Naive thymus-derived CD4-positive, alpha-beta T cell (primary cell): Measurements from ENCODE around the gene CNOT2. TPM values are rescaled to one million over a fixed set of nuclear protein-coding genes. Genes with fewer than 3 reads are reported as not detected.
"Not testable (repeated sequence)": the region's sequence is repeated elsewhere in the genome, so short reads cannot be mapped to it uniquely, and the experiment has no call there.

Experiments
- ATAC-seq: fragments of 150-1000 bp; cut with Tn5 transposase; 2 replicates; pipeline ENCODE4 v1.10.0; 2021; ENCODE audit warnings: mild to moderate bottlenecking, moderate library complexity
- CTCF ChIA-PET: fragments of 350-600 bp; sonication (Branson Sonifier 250); formaldehyde crosslinking; loops from one replicate; lab custom pipeline; 2021; ENCODE audit warnings: antibody characterized with exemption; lab: Charles Lee
- POLR2A ChIA-PET: fragments of 350-600 bp; sonication (Branson Sonifier 250); formaldehyde crosslinking; loops from one replicate; lab custom pipeline; 2021; ENCODE audit warnings: antibody characterized with exemption, inconsistent platforms; lab: Charles Lee
- DNase-seq, 9 donors: peaks; one replicate each; pipeline versions ENCODE4 v3.0.0 to v3.0.0-alpha.2; 2020 to 2022; ENCODE audit warnings: mixed read lengths in 1 of 9
- H3K27ac ChIP-seq: one replicate; pipeline ENCODE4 v1.7.0; 2013; ENCODE audit warnings: mild to moderate bottlenecking, low read depth, low read length, moderate library complexity
- H3K27me3 ChIP-seq, 2 donors: one replicate each; pipeline ENCODE4 v1.7.0; 2013; ENCODE audit warnings: low read length in 2 of 2, mild to moderate bottlenecking in 2 of 2, moderate library complexity in 2 of 2; ENCODE audit not compliant: control insufficient read depth in 2 of 2, insufficient read depth in 2 of 2
- H3K36me3 ChIP-seq, 3 experiments: 1 replicate in 2 of 3; 2 replicates in 1 of 3; pipeline ENCODE4 v1.7.0; 2013; ENCODE audit warnings: low read length in 3 of 3, mild to moderate bottlenecking in 3 of 3, moderate library complexity in 1 of 3; ENCODE audit not compliant: insufficient read depth in 3 of 3, control insufficient read depth in 2 of 3
- H3K4me1 ChIP-seq, 2 donors: one replicate each; pipeline ENCODE4 v1.7.0; 2013; ENCODE audit warnings: low read length in 2 of 2, mild to moderate bottlenecking in 2 of 2, moderate library complexity in 1 of 2; ENCODE audit not compliant: control insufficient read depth in 2 of 2, insufficient read depth in 2 of 2
- H3K4me3 ChIP-seq: 2 replicates; pipeline ENCODE4 v1.7.0; 2013; ENCODE audit warnings: mild to moderate bottlenecking, low read length
- H3K9me3 ChIP-seq, 3 experiments: 1 replicate in 2 of 3; 2 replicates in 1 of 3; pipeline ENCODE4 v1.7.0; 2013; ENCODE audit warnings: low read length in 3 of 3; ENCODE audit not compliant: control insufficient read depth in 2 of 3
- H3K27ac Mint-ChIP-seq, 9 donors: one replicate each; pipeline ENCODE4 v1.8.0; 2020 to 2022; ENCODE audit warnings: mixed read lengths in 9 of 9, mild to moderate bottlenecking in 8 of 9, moderate library complexity in 5 of 9, inconsistent platforms in 2 of 9
- H3K27me3 Mint-ChIP-seq, 5 donors: one replicate each; pipeline ENCODE4 v1.8.0; 2021 to 2022; ENCODE audit warnings: mixed read lengths in 5 of 5, mild to moderate bottlenecking in 1 of 5
- H3K36me3 Mint-ChIP-seq, 5 donors: one replicate each; pipeline ENCODE4 v1.8.0; 2020 to 2022; ENCODE audit warnings: mixed read lengths in 5 of 5, mild to moderate bottlenecking in 3 of 5, inconsistent platforms in 1 of 5
- H3K4me1 Mint-ChIP-seq, 7 donors: one replicate each; pipeline ENCODE4 v1.8.0; 2020 to 2022; ENCODE audit warnings: mixed read lengths in 7 of 7, mild to moderate bottlenecking in 3 of 7, inconsistent platforms in 1 of 7
- H3K4me3 Mint-ChIP-seq, 10 donors: one replicate each; pipeline ENCODE4 v1.8.0; 2020 to 2022; ENCODE audit warnings: mild to moderate bottlenecking in 10 of 10, mixed read lengths in 10 of 10, moderate library complexity in 6 of 10, inconsistent platforms in 2 of 10
- H3K9me3 Mint-ChIP-seq, 11 donors: one replicate each; pipeline ENCODE4 v1.8.0; 2020 to 2022; ENCODE audit warnings: mixed read lengths in 11 of 11, mild to moderate bottlenecking in 4 of 11, inconsistent platforms in 1 of 11, moderate library complexity in 1 of 11
- intact Hi-C, 2 donors: fragments of 100-400 bp; cut with micrococcal nuclease; formaldehyde crosslinking; loops; one replicate each; pipeline ENCODE4 v1.15.1; 2023
- polyA plus RNA-seq, 2 donors: library from polyadenylated mRNA; unstranded; fragments of 300-500 nt; fragmentation: Illumina TruSeq; gene quantifications; one replicate each; pipeline ENCODE4 v1.2.3, GENCODE V29; 2021
- total RNA-seq, 6 experiments: library from RNA in 5 of 6; stranded (reverse) in 5 of 6; gene quantifications; 1 replicate in 5 of 6; 2 replicates in 1 of 6; pipeline ENCODE4 v1.2.3 and lab custom pipeline; 2021 to 2026

Gene CNOT2
- total and polyA plus RNA-seq, 7 experiments from 2014 or later: 76.2 to 144 (median 116) TPM

GRCh38 chr12:70290116-70290515, 46.9 kb downstream of the CNOT2 start:
- no peaks in the 10 kb centered on the region for H3K27me3 ChIP-seq
- Mint-ChIP-seq H3K27me3 (no peaks in the 10 kb centered on the region), H3K4me1 (peaks cover 20 to 76% (median 67%) of the 10 kb centered on the region in 7 donors), H3K27ac (peak overlapping the region in 3 of 9 donors; percentile 23 to 40 (median 40)), H3K4me3 (peak overlapping the region in 4 of 10 donors; percentile 1 to 44 (median 20)), H3K36me3 (peaks cover 6 to 55% (median 40%) of the 10 kb centered on the region in 5 donors), H3K9me3 (peaks cover 0 to 2% (median 0%) of the 10 kb centered on the region in 11 donors)
- no peaks in the 10 kb centered on the region for H3K9me3 ChIP-seq
- no peaks in the 10 kb centered on the region for H3K4me1 ChIP-seq
- no peak overlapping the region for H3K4me3 ChIP-seq
- peaks cover 0 to 8% (median 0%) of the 10 kb centered on the region in 3 experiments for H3K36me3 ChIP-seq
- DNase-seq (no peak), ATAC-seq (no peak)
- POLR2A ChIA-PET: no interaction called here
- H3K27ac ChIP-seq: no peak overlapping the region
- CTCF ChIA-PET: no interaction called here
- intact Hi-C loops: no loop called here

GRCh38 chr12:70292017-70292776, 49.0 kb downstream of the CNOT2 start:
- POLR2A ChIA-PET: no interaction called here
- H3K4me1 Mint-ChIP-seq: peaks cover 23 to 70% (median 63%) of the 10 kb centered on the region in 7 donors
- H3K36me3 Mint-ChIP-seq: peaks cover 0 to 56% (median 39%) of the 10 kb centered on the region in 5 donors

GRCh38 chr12:70304684-70305555, 61.7 kb downstream of the CNOT2 start:
- not testable (repeated sequence) for H3K4me3 ChIP-seq, H3K36me3 ChIP-seq, H3K27me3 Mint-ChIP-seq, H3K9me3 ChIP-seq, H3K27ac ChIP-seq, H3K27me3 ChIP-seq
- peak overlapping the region in 8 of 9 donors; percentile 46 to 95 (median 85) for H3K27ac Mint-ChIP-seq
- H3K9me3 Mint-ChIP-seq: peaks cover 0 to 35% (median 12%) of the 10 kb centered on the region in 11 donors
- POLR2A ChIA-PET: interaction anchor here (1.0 kb wide), 2 partner anchors 61 kb away, joined by 3 to 4 read pairs; no protein-coding TSS in a partner anchor
- H3K36me3 Mint-ChIP-seq: peaks cover 8 to 56% (median 42%) of the 10 kb centered on the region in 5 donors
- peaks cover 12 to 13% of the 10 kb centered on the region in 2 donors for H3K4me1 ChIP-seq
- intact Hi-C loops: loop anchor here (1.0 to 5.0 kb wide), 3 partner anchors 47 to 62 kb away; partner anchors contain the start of gene CNOT2 (in 1 of the 2)
- peaks cover 26 to 64% (median 46%) of the 10 kb centered on the region in 7 donors for H3K4me1 Mint-ChIP-seq
- CTCF ChIA-PET: interaction anchor here (1.1 kb wide), 1 partner anchor 9 kb away, joined by 4 read pairs; no protein-coding TSS in a partner anchor
- DNase-seq: peak in 8 of 9 donors; percentile 6 to 36 (median 24)
- ATAC-seq: peak; percentile 57
- H3K4me3 Mint-ChIP-seq: peak overlapping the region; percentile 16 to 80 (median 68)

More at GRCh38 chr12:70292017-70292776, 49.0 kb downstream of the CNOT2 start:
- Histone ChIP-seq H3K4me3 (no peak overlapping the region), H3K4me1 (no peaks in the 10 kb centered on the region), H3K36me3 (peaks cover 0 to 2% (median 0%) of the 10 kb centered on the region in 3 experiments), H3K27ac (no peak overlapping the region), H3K9me3 (no peaks in the 10 kb centered on the region), H3K27me3 (no peaks in the 10 kb centered on the region)
- DNase-seq (no peak), ATAC-seq (no peak)
- H3K9me3 Mint-ChIP-seq: peaks cover 0 to 2% (median 0%) of the 10 kb centered on the region in 11 donors
- H3K27me3 Mint-ChIP-seq: no peaks in the 10 kb centered on the region
- CTCF ChIA-PET: no interaction called here
- H3K4me3 Mint-ChIP-seq: peak overlapping the region in 2 of 10 donors; percentile 4 to 27
- H3K27ac Mint-ChIP-seq: peak overlapping the region in 3 of 9 donors; percentile 12 to 61 (median 14)
- intact Hi-C loops: loop anchor here in 1 of 2 donors (2.0 kb wide), 2 partner anchors 13 to 15 kb away; no protein-coding TSS in a partner anchor

- Histone ChIP-seq H3K9me3 (no peaks in the 10 kb centered on the region), H3K4me3 (no peak overlapping the region), H3K27me3 (no peaks in the 10 kb centered on the region), H3K4me1 (peaks cover 12 to 13% of the 10 kb centered on the region in 2 donors), H3K27ac (no peak overlapping the region), H3K36me3 (peaks cover 0 to 6% (median 0%) of the 10 kb centered on the region in 3 experiments)
- peaks cover 0 to 34% (median 12%) of the 10 kb centered on the region in 11 donors for H3K9me3 Mint-ChIP-seq
- H3K27ac Mint-ChIP-seq: peak overlapping the region in 2 of 9 donors; percentile 22 to 26
- ATAC-seq (no peak), DNase-seq (no peak)
- H3K36me3 Mint-ChIP-seq: peaks cover 8 to 59% (median 41%) of the 10 kb centered on the region in 5 donors
- ChIA-PET POLR2A (interaction anchor here (1.0 kb wide), 1 partner anchor 62 kb away, joined by 4 read pairs; no protein-coding TSS in a partner anchor), CTCF (interaction anchor here (1.1 kb wide), 1 partner anchor 8 kb away, joined by 4 read pairs; no protein-coding TSS in a partner anchor)
- H3K4me3 Mint-ChIP-seq: peak overlapping the region in 1 of 10 donors; percentile 75
- intact Hi-C loops: loop anchor here in 1 of 2 donors (2.0 to 5.0 kb wide), 2 partner anchors 13 to 47 kb away; no protein-coding TSS in a partner anchor
- no peaks in the 10 kb centered on the region for H3K27me3 Mint-ChIP-seq
- H3K4me1 Mint-ChIP-seq: peaks cover 32 to 68% (median 54%) of the 10 kb centered on the region in 7 donors
Observed at GRCh38 chr12:70305794-70306193, 62.6 kb downstream of the CNOT2 start.

GRCh38 chr12:70306676-70307075, 63.4 kb downstream of the CNOT2 start:
- DNase-seq (no peak), ATAC-seq (no peak)
- ChIA-PET POLR2A (interaction anchor here (0.7 to 2.7 kb wide), 3 partner anchors 9 to 63 kb away, joined by 3 to 8 read pairs (median 3); no protein-coding TSS in a partner anchor), CTCF (no interaction called here)
- H3K9me3 Mint-ChIP-seq: peaks cover 0 to 25% (median 10%) of the 10 kb centered on the region in 11 donors
- H3K36me3 Mint-ChIP-seq: peaks cover 8 to 55% (median 35%) of the 10 kb centered on the region in 5 donors
- no peaks in the 10 kb centered on the region for H3K27me3 Mint-ChIP-seq
- peaks cover 12 to 13% of the 10 kb centered on the region in 2 donors for H3K4me1 ChIP-seq
- intact Hi-C loops: loop anchor here in 1 of 2 donors (2.0 to 5.0 kb wide), 2 partner anchors 14 to 46 kb away; no protein-coding TSS in a partner anchor
- H3K4me3 Mint-ChIP-seq: peak overlapping the region in 3 of 10 donors; percentile 22 to 53 (median 47)
- no peak overlapping the region for H3K27ac ChIP-seq
- peaks cover 0 to 8% (median 0%) of the 10 kb centered on the region in 3 experiments for H3K36me3 ChIP-seq
- H3K9me3 ChIP-seq: no peaks in the 10 kb centered on the region
- no peaks in the 10 kb centered on the region for H3K27me3 ChIP-seq
- H3K4me1 Mint-ChIP-seq: peaks cover 26 to 70% (median 63%) of the 10 kb centered on the region in 7 donors
- H3K4me3 ChIP-seq: no peak overlapping the region
- H3K27ac Mint-ChIP-seq: peak overlapping the region in 3 of 9 donors; percentile 15 to 54 (median 41)
